GM12878 (cell line): ENCODE data around the gene PRC1. TPM values are rescaled to one million over a fixed set of nuclear protein-coding genes. Genes with fewer than 3 reads are reported as not detected.
"Not testable (repeated sequence)": the region's sequence is repeated elsewhere in the genome, so short reads cannot be mapped to it uniquely, and the experiment has no call there.

Experiments used
- ATAC-seq: fragments of 200-7000 bp; cut with Tn5 transposase; 3 replicates; pipeline ENCODE4 v1.9.1; 2020; ENCODE audit warnings: mild to moderate bottlenecking, moderate library complexity
- BruUV-seq: library from RNA; stranded (reverse); fragments of 400-500 nt; replicated peaks from 2 replicates; lab custom pipeline; 2021; lab: Mats Ljungman, UMichigan
- CTCF ChIA-PET: fragments of 300-600 bp; sonication (Branson Sonifier 250); formaldehyde crosslinking; extraction: SDS; loops from one replicate; lab custom pipeline; 2021; ENCODE audit warnings: inconsistent platforms; lab: Yijun Ruan, JAX
- POLR2A ChIA-PET: fragments of 350-600 bp; formaldehyde crosslinking; extraction: SDS; loops from one replicate; lab custom pipeline; 2021; ENCODE audit warnings: inconsistent platforms; lab: Charles Lee
- RAD21 ChIA-PET: fragments of 300-600 bp; sonication (Branson Sonifier 250); formaldehyde crosslinking; loops from one replicate; lab custom pipeline; 2023; ENCODE audit warnings: antibody characterized with exemption; ENCODE audit not compliant: unreplicated experiment; lab: Charles Lee
- SMC1A ChIA-PET: fragments of 300-600 bp; sonication (Branson Sonifier 250); formaldehyde crosslinking; loops from one replicate; lab custom pipeline; 2023; ENCODE audit not compliant: unreplicated experiment, uncharacterized antibody; lab: Charles Lee
- DNase-seq: peaks from one replicate; pipeline ENCODE4 v3.0.0-alpha.2; 2011; ENCODE audit warnings: low read depth, low spot score
- FAIRE-seq: peaks from 3 replicates; lab custom pipeline; 2011; peaks lifted over from hg19 to GRCh38; lab: Jason Lieb, UNC
- H2AFZ ChIP-seq: 2 replicates; pipeline ENCODE4 v1.6.0; 2011; ENCODE audit warnings: low read depth, low read length, control low read depth; ENCODE audit not compliant: control insufficient read depth
- H3K27ac ChIP-seq: 2 replicates; pipeline ENCODE4 v1.5.1; 2011; ENCODE audit warnings: control low read depth; ENCODE audit not compliant: control insufficient read depth, insufficient read depth
- H3K27me3 ChIP-seq, 2 experiments: replicated peaks in 1 of 2; 2 replicates each; pipeline versions ENCODE4 v1.6.0 to v1.6.1; 2011; ENCODE audit warnings: low read length in 1 of 2; ENCODE audit not compliant: control insufficient read depth in 2 of 2, insufficient read depth in 2 of 2
- H3K36me3 ChIP-seq, 2 experiments: 2 replicates each; pipeline ENCODE4 v1.5.1; 2011; ENCODE audit warnings: low read length in 1 of 2; ENCODE audit not compliant: control insufficient read depth in 2 of 2, insufficient read depth in 2 of 2
- H3K4me1 ChIP-seq: 2 replicates; pipeline ENCODE4 v1.6.1; 2011; ENCODE audit warnings: mild to moderate bottlenecking, low read length, moderate library complexity, mixed read lengths; ENCODE audit not compliant: control insufficient read depth, insufficient read depth
- H3K4me2 ChIP-seq: 2 replicates; pipeline ENCODE4 v1.6.0; 2011; ENCODE audit warnings: control low read depth; ENCODE audit not compliant: control insufficient read depth, insufficient read depth
- H3K4me3 ChIP-seq: fragments of 200-600 bp; sonication (generic); 2 replicates; pipeline ENCODE4 v1.5.1; 2016
- H3K79me2 ChIP-seq: 2 replicates; pipeline ENCODE4 v1.6.0; 2011; ENCODE audit warnings: low read length; ENCODE audit not compliant: control insufficient read depth, insufficient read depth
- H3K9ac ChIP-seq: 2 replicates; pipeline ENCODE4 v1.8.0; 2011; ENCODE audit warnings: low read length, control low read depth, mixed read lengths; ENCODE audit not compliant: control insufficient read depth, insufficient read depth
- H3K9me3 ChIP-seq: replicated peaks from 3 replicates; pipeline ENCODE4 v1.5.1; 2011; ENCODE audit warnings: mild to moderate bottlenecking, low read length; ENCODE audit not compliant: control insufficient read depth, insufficient read depth
- H4K20me1 ChIP-seq: 2 replicates; pipeline ENCODE4 v1.6.0; 2011; ENCODE audit not compliant: control insufficient read depth, insufficient read depth
- BMI1 ChIP-seq: fragments of 450-650 bp; IDR thresholded peaks from 2 replicates; pipeline ENCODE4 v1.6.1; 2016; ENCODE audit warnings: mild to moderate bottlenecking, moderate library complexity, borderline replicate concordance
- CREB1 ChIP-seq: IDR thresholded peaks from 2 replicates; pipeline ENCODE4 v1.6.1; 2012; ENCODE audit warnings: low read depth, mild to moderate bottlenecking, inconsistent platforms
- FOS ChIP-seq: IDR thresholded peaks from 3 replicates; pipeline ENCODE4 v1.6.1; 2011; ENCODE audit warnings: borderline replicate concordance; ENCODE audit not compliant: insufficient read length; ENCODE audit errors: extremely low read depth
- PML ChIP-seq: IDR thresholded peaks from 2 replicates; pipeline ENCODE4 v1.6.1; 2012; ENCODE audit warnings: low read length, inconsistent platforms
- RFX5 ChIP-seq: IDR thresholded peaks from 2 replicates; pipeline ENCODE4 v1.6.1; 2011; ENCODE audit warnings: low read depth, low read length, improper control_type of control experiment
- ZNF384 ChIP-seq: IDR thresholded peaks from 2 replicates; pipeline ENCODE4 v1.6.1; 2012; ENCODE audit warnings: low read depth, mild to moderate bottlenecking, low read length, improper control_type of control experiment, borderline replicate concordance
- WGBS: methylation state at CpG from one replicate; pipeline ENCODE4 v1.1.6; 2016; ENCODE audit warnings: low lambda C conversion rate; ENCODE audit not compliant: insufficient replicate concordance, insufficient coverage; ENCODE audit errors: missing lambda C conversion rate; 5-methylcytosine and 5-hydroxymethylcytosine counted together
- in situ Hi-C: fragments of 300-500 bp; cut with MboI; formaldehyde crosslinking; loops from 9 replicates; pipeline ENCODE4 v1.14.3; 2018; ENCODE audit warnings: mixed read lengths
- intact Hi-C: fragments of 100-400 bp; cut with micrococcal nuclease; formaldehyde crosslinking; loops from one replicate; pipeline ENCODE4 v1.14.2; 2022; ENCODE audit not compliant: unreplicated experiment
- polyA plus RNA-seq, 11 experiments: library from polyadenylated mRNA; depleted of rRNA in 4 of 11; unstranded in 6 of 11; stranded (reverse) in 5 of 11; fragments of >200 nt; fragmentation: Nextera tagmentation in 4 of 11; fragmentation: Illumina TruSeq in 1 of 11; extraction: Ambion mirVana in 4 of 11; extraction: Trizol in 1 of 11; gene quantifications; 1 replicate in 1 of 11; 2 replicates in 10 of 11; pipeline versions ENCODE4 v1.2.1 to v1.2.3, GENCODE V29; 2011 to 2016; ENCODE audit warnings: inconsistent platforms in 2 of 11, missing spikeins in 2 of 11, low read depth in 1 of 11
- total RNA-seq, 4 experiments: library from RNA; depleted of rRNA in 3 of 4; stranded (reverse); fragments of >200 nt in 3 of 4; fragmentation: Illumina TruSeq in 1 of 4; extraction: Trizol in 1 of 4; gene quantifications; 2 replicates each; pipeline versions ENCODE4 v1.2.1 to v1.2.3, GENCODE V29; 2013 to 2021
- TF ChIP-seq, protein P1 (sequence below), 3 experiments: IDR thresholded peaks in 2 of 3; conservative IDR thresholded peaks in 1 of 3; 2 replicates each; pipeline ENCODE4 v1.5.1; 2011; ENCODE audit warnings: low read depth in 3 of 3, low read length in 3 of 3, mild to moderate bottlenecking in 3 of 3, control low read depth in 2 of 3, moderate library complexity in 2 of 3, inconsistent platforms in 1 of 3, mixed read lengths in 1 of 3; ENCODE audit not compliant: control insufficient read depth in 2 of 3, insufficient read depth in 1 of 3; ENCODE audit errors: extremely low read depth in 1 of 3
- TF ChIP-seq, protein P2 (sequence below): IDR thresholded peaks from 2 replicates; pipeline ENCODE4 v1.6.1; 2011; ENCODE audit warnings: borderline replicate concordance, low read depth, mild to moderate bottlenecking, moderate library complexity, mixed read lengths, low read length; ENCODE audit not compliant: insufficient read depth; ENCODE audit errors: extremely low read length
- TF ChIP-seq, protein P3 (sequence below): fragments of 450-650 bp; IDR thresholded peaks from 2 replicates; pipeline ENCODE4 v1.6.1; 2017; ENCODE audit warnings: antibody characterized with exemption, mild to moderate bottlenecking, moderate library complexity

PRC1 gene
- total and polyA plus RNA-seq, 10 of the 15 experiments (the other 5 are each of a cell fraction or from before 2014, with no cell fraction given), result 100 to 241 (median 131) TPM

DNA sequence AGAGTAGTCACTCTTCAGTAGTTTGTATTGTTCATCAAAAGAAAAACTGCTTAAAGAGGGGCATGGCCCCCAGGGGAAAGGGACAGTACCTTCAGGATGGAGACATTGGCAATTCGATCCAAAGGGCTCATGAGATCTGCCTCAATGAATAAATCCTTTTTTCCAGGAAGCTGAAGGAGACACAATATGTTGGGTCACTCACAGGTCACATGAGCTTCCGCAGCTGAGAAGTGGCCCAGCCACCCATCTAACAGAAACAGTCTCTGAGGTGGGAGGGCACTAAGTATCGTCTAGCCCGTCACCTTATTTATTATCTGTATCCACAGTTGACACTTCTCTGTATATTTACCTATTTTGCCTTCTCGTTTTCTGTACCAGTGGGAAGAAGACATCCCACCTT, 23.4 kb upstream of the PRC1 start (continued):
- TF ChIP-seq, protein P1, sequence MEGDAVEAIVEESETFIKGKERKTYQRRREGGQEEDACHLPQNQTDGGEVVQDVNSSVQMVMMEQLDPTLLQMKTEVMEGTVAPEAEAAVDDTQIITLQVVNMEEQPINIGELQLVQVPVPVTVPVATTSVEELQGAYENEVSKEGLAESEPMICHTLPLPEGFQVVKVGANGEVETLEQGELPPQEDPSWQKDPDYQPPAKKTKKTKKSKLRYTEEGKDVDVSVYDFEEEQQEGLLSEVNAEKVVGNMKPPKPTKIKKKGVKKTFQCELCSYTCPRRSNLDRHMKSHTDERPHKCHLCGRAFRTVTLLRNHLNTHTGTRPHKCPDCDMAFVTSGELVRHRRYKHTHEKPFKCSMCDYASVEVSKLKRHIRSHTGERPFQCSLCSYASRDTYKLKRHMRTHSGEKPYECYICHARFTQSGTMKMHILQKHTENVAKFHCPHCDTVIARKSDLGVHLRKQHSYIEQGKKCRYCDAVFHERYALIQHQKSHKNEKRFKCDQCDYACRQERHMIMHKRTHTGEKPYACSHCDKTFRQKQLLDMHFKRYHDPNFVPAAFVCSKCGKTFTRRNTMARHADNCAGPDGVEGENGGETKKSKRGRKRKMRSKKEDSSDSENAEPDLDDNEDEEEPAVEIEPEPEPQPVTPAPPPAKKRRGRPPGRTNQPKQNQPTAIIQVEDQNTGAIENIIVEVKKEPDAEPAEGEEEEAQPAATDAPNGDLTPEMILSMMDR (IDR thresholded peaks at IDR 0.05 in 2 of 3, conservative IDR thresholded peaks at IDR 0.05 in 1 of 3; ENCODE audit: control insufficient read depth in 2 of 3, extremely low read depth in 1 of 3, insufficient read depth in 1 of 3, low read depth in 3 of 3, low read length in 3 of 3), result no peak
- TF ChIP-seq, all 136 proteins: peak for 0

DNA sequence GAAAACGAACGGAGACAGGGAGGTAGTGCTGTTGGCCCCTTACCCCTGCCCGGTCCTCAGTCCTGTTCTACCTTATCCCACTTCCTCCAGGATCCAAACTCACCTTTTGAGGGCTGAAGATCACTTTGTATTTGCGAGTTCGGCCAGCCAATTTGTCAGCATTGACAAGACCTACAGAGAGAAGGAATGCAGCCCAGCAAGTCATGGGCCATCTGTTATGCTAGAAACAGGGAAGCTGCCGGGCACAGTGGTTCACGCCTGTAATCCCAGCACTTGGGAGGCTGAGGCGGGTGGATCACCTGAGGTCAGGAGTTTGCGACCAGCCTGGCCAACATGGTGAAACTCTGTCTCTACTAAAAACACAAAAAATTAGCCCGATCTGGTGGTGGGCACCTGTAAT, 19.4 kb upstream of the PRC1 start:
- peaks cover 11 to 19% of the 10 kb centered on the region in 2 experiments; a peak in 3 of 4 replicates for H3K36me3 ChIP-seq
- H3K4me3 ChIP-seq, H3K4me2 ChIP-seq, H3K79me2 ChIP-seq, H3K9ac ChIP-seq, BruUV-seq, H4K20me1 ChIP-seq, ATAC-seq, SMC1A ChIA-PET, H3K4me1 ChIP-seq, H2AFZ ChIP-seq, in situ Hi-C loops, RAD21 ChIA-PET, intact Hi-C loops, H3K27ac ChIP-seq, DNase-seq, FAIRE-seq, H3K9me3 ChIP-seq, H3K27me3 ChIP-seq: not testable (repeated sequence)
- ChIA-PET CTCF (interaction anchor here (1.2 to 1.4 kb wide), 2 partner anchors 20 to 37 kb away, joined by 3 to 4 read pairs; no protein-coding TSS in a partner anchor), POLR2A (interaction anchor here (1.1 kb wide), 1 partner anchor 11 kb away, joined by 3 read pairs; no protein-coding TSS in a partner anchor)
- 94% methylated on average over 10 of the region's 10 CpGs for WGBS

DNA sequence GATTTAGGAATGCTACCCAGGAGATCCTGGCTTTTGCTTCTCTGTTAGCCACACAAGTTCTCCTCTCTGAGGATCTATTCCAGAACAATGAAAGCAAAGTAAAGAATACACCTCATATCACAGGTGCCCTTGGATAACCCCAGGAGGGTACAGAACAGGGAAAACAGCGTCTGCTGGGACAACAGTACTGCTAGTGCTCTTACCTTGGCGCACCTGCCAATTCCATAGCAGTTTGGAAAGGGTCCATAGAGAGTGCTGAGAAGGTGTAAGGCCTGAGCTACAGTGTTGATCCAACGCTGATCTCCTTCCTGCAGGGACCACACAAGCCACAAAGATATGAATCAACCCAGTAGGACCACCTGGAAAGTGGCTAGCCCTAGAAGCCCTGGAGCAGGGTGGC, 12.9 kb upstream of the PRC1 start:
- BruUV-seq, result no TSS peak
- peaks cover 17 to 26% of the 10 kb centered on the region in 2 experiments; a peak in 3 of 4 replicates for H3K36me3 ChIP-seq
- ChIA-PET CTCF (no interaction called here), RAD21 (no interaction called here), SMC1A (no interaction called here), POLR2A (no interaction called here)
- H3K79me2 ChIP-seq, result no peaks in the 10 kb centered on the region
- FAIRE-seq (no peak), DNase-seq (no peak), ATAC-seq (no peak)
- no peak overlapping the region for H3K9ac ChIP-seq
- H3K4me1 ChIP-seq, result no peaks in the 10 kb centered on the region
- H3K4me2 ChIP-seq, result no peak overlapping the region
- no peak overlapping the region for H3K27ac ChIP-seq
- no peak overlapping the region for H2AFZ ChIP-seq
- intact Hi-C loops, result no loop called here
- 94% methylated on average over 3 of the region's 3 CpGs for WGBS
- H3K4me3 ChIP-seq, result no peak overlapping the region
- no peaks in the 10 kb centered on the region for H3K9me3 ChIP-seq
- in situ Hi-C loops, result no loop called here
- no peaks in the 10 kb centered on the region for H3K27me3 ChIP-seq
- no peaks in the 10 kb centered on the region for H4K20me1 ChIP-seq
- TF ChIP-seq PML, result no peak
- no peak for TF ChIP-seq FOS
- no peak for TF ChIP-seq CREB1
- no peak for TF ChIP-seq RFX5
- TF ChIP-seq, protein P2, sequence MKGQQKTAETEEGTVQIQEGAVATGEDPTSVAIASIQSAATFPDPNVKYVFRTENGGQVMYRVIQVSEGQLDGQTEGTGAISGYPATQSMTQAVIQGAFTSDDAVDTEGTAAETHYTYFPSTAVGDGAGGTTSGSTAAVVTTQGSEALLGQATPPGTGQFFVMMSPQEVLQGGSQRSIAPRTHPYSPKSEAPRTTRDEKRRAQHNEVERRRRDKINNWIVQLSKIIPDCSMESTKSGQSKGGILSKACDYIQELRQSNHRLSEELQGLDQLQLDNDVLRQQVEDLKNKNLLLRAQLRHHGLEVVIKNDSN, result no peak
- TF ChIP-seq, protein P3, sequence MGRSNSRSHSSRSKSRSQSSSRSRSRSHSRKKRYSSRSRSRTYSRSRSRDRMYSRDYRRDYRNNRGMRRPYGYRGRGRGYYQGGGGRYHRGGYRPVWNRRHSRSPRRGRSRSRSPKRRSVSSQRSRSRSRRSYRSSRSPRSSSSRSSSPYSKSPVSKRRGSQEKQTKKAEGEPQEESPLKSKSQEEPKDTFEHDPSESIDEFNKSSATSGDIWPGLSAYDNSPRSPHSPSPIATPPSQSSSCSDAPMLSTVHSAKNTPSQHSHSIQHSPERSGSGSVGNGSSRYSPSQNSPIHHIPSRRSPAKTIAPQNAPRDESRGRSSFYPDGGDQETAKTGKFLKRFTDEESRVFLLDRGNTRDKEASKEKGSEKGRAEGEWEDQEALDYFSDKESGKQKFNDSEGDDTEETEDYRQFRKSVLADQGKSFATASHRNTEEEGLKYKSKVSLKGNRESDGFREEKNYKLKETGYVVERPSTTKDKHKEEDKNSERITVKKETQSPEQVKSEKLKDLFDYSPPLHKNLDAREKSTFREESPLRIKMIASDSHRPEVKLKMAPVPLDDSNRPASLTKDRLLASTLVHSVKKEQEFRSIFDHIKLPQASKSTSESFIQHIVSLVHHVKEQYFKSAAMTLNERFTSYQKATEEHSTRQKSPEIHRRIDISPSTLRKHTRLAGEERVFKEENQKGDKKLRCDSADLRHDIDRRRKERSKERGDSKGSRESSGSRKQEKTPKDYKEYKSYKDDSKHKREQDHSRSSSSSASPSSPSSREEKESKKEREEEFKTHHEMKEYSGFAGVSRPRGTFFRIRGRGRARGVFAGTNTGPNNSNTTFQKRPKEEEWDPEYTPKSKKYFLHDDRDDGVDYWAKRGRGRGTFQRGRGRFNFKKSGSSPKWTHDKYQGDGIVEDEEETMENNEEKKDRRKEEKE, result no peak
- no peak for TF ChIP-seq BMI1
- no peak for TF ChIP-seq ZNF384
